ENCODE measurements around the gene KDM4C. TPM values are rescaled to one million over a fixed set of nuclear protein-coding genes. Genes with fewer than 3 reads are reported as not detected.
"Not testable (repeated sequence)": the region's sequence is repeated elsewhere in the genome, so short reads cannot be mapped to it uniquely, and the experiment has no call there.

The KDM4C gene
- total RNA-seq, 2 donors from 2014 or later: 12.8 to 31.5 TPM

GRCh38 chr9:7178729-7179128 lies 421.0 kb downstream of the KDM4C start:
- Mint-ChIP-seq H3K36me3 (ENCODE audit: low read depth) (peaks cover 23% of the 10 kb centered on the region), H3K4me1 (peaks cover 4% of the 10 kb centered on the region), H3K9me3 (peaks cover 20% of the 10 kb centered on the region), H3K27ac (no peak overlapping the region), H3K4me3 (no peak overlapping the region), H3K27me3 (ENCODE audit: insufficient read depth) (no peaks in the 10 kb centered on the region)
- H3K9ac ChIP-seq (ENCODE audit: extremely low read depth, low read length, poor library complexity, severe bottlenecking): no peak overlapping the region
- no peak for DNase-seq
- no peaks in the 10 kb centered on the region for H3K4me1 ChIP-seq (ENCODE audit: control insufficient read depth, insufficient read depth, low read length)
- 90 to 91% methylated on average over 3 to 7 of the region's 7 CpGs for WGBS, 2 experiments (ENCODE audit: insufficient coverage in 1 of 2, insufficient read length in 1 of 2)
- H3K36me3 ChIP-seq (ENCODE audit: control insufficient read depth, insufficient read depth, low read length): peaks cover 44% of the 10 kb centered on the region
- peaks cover 17% of the 10 kb centered on the region for H3K9me3 ChIP-seq (ENCODE audit: control insufficient read depth, low read length)
- H3K4me3 ChIP-seq (ENCODE audit: low read length): no peak overlapping the region
- TF ChIP-seq, protein P1, sequence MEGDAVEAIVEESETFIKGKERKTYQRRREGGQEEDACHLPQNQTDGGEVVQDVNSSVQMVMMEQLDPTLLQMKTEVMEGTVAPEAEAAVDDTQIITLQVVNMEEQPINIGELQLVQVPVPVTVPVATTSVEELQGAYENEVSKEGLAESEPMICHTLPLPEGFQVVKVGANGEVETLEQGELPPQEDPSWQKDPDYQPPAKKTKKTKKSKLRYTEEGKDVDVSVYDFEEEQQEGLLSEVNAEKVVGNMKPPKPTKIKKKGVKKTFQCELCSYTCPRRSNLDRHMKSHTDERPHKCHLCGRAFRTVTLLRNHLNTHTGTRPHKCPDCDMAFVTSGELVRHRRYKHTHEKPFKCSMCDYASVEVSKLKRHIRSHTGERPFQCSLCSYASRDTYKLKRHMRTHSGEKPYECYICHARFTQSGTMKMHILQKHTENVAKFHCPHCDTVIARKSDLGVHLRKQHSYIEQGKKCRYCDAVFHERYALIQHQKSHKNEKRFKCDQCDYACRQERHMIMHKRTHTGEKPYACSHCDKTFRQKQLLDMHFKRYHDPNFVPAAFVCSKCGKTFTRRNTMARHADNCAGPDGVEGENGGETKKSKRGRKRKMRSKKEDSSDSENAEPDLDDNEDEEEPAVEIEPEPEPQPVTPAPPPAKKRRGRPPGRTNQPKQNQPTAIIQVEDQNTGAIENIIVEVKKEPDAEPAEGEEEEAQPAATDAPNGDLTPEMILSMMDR (conservative IDR thresholded peaks at IDR 0.05): no peak
- H3K27ac ChIP-seq (ENCODE audit: low read depth, low read length): no peak overlapping the region
- H3K27me3 ChIP-seq (ENCODE audit: control insufficient read depth, insufficient read depth, low read length, poor library complexity, severe bottlenecking): no peaks in the 10 kb centered on the region

- peaks cover 17% of the 10 kb centered on the region for H3K9me3 ChIP-seq (ENCODE audit: control insufficient read depth, low read length)
Measured at GRCh38 chr9:7180247-7180646, 422.5 kb downstream of the KDM4C start.

DNA sequence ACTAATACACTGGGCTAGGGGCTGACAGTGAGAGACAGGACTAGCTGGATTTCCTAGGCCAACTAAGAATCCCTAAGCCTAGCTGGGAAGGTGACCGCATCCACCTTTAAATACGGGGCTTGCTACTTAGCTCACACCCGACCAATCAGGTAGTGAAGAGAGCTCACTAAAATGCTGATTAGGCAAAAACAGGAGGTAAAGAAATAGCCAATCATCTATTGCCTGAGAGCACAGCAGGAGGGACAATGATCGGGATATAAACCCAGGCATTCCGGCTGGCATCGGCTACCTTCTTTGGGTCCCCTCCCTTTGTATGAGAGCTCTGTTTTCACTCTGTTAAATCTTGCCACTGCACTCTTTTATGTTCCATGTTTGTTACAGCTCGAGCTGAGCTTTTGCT lies 425.4 kb downstream of the KDM4C start:
- WGBS, 2 experiments (ENCODE audit: insufficient coverage in 1 of 2, insufficient read length in 1 of 2): 94 to 95% methylated on average over 7 of the region's 7 CpGs
- not testable (repeated sequence) for H3K27me3 ChIP-seq (ENCODE audit: control insufficient read depth, insufficient read depth, low read length, poor library complexity, severe bottlenecking); H3K27me3 Mint-ChIP-seq (ENCODE audit: insufficient read depth); H3K4me3 ChIP-seq (ENCODE audit: low read length); H3K27ac ChIP-seq (ENCODE audit: low read depth, low read length); H3K27ac Mint-ChIP-seq; DNase-seq; H3K4me3 Mint-ChIP-seq; H3K4me1 ChIP-seq (ENCODE audit: control insufficient read depth, insufficient read depth, low read length); H3K9ac ChIP-seq (ENCODE audit: extremely low read depth, low read length, poor library complexity, severe bottlenecking)
- H3K36me3 ChIP-seq (ENCODE audit: control insufficient read depth, insufficient read depth, low read length): peaks cover 34% of the 10 kb centered on the region
- peaks cover 41% of the 10 kb centered on the region for H3K9me3 ChIP-seq (ENCODE audit: control insufficient read depth, low read length)
- H3K4me1 Mint-ChIP-seq: peaks cover 18% of the 10 kb centered on the region
- peaks cover 35% of the 10 kb centered on the region for H3K9me3 Mint-ChIP-seq
- H3K36me3 Mint-ChIP-seq (ENCODE audit: low read depth): peaks cover 34% of the 10 kb centered on the region

More at GRCh38 chr9:7180247-7180646, 422.5 kb downstream of the KDM4C start:
- Histone ChIP-seq H3K4me1 (ENCODE audit: control insufficient read depth, insufficient read depth, low read length) (no peaks in the 10 kb centered on the region), H3K4me3 (ENCODE audit: low read length) (no peak overlapping the region), H3K27ac (ENCODE audit: low read depth, low read length) (no peak overlapping the region), H3K36me3 (ENCODE audit: control insufficient read depth, insufficient read depth, low read length) (peaks cover 37% of the 10 kb centered on the region), H3K27me3 (ENCODE audit: control insufficient read depth, insufficient read depth, low read length, poor library complexity, severe bottlenecking) (no peaks in the 10 kb centered on the region), H3K9ac (ENCODE audit: extremely low read depth, low read length, poor library complexity, severe bottlenecking) (no peak overlapping the region)
- no peaks in the 10 kb centered on the region for H3K27me3 Mint-ChIP-seq (ENCODE audit: insufficient read depth)
- 88 to 90% methylated on average over 5 of the region's 5 CpGs for WGBS, 2 experiments (ENCODE audit: insufficient coverage in 1 of 2, insufficient read length in 1 of 2)
- TF ChIP-seq, protein P1 (conservative IDR thresholded peaks at IDR 0.05): no peak
- peaks cover 28% of the 10 kb centered on the region for H3K36me3 Mint-ChIP-seq (ENCODE audit: low read depth)
- H3K4me1 Mint-ChIP-seq: peaks cover 9% of the 10 kb centered on the region
- no peak overlapping the region for H3K4me3 Mint-ChIP-seq
- DNase-seq: no peak
- no peak overlapping the region for H3K27ac Mint-ChIP-seq
- peaks cover 20% of the 10 kb centered on the region for H3K9me3 Mint-ChIP-seq

- Mint-ChIP-seq H3K27ac (peak overlapping the region; percentile 87), H3K4me3 (no peak overlapping the region)
- no peaks in the 10 kb centered on the region for H3K4me1 ChIP-seq (ENCODE audit: control insufficient read depth, insufficient read depth, low read length)
Measured at GRCh38 chr9:7185612-7186011, 427.8 kb downstream of the KDM4C start.

More at GRCh38 chr9:7185612-7186011, 427.8 kb downstream of the KDM4C start:
- H3K9me3 ChIP-seq (ENCODE audit: control insufficient read depth, low read length): peaks cover 65% of the 10 kb centered on the region
- peaks cover 14% of the 10 kb centered on the region for H3K4me1 Mint-ChIP-seq
- H3K36me3 Mint-ChIP-seq (ENCODE audit: low read depth): peaks cover 25% of the 10 kb centered on the region
- H3K9me3 Mint-ChIP-seq: peaks cover 35% of the 10 kb centered on the region
- TF ChIP-seq, protein P1 (conservative IDR thresholded peaks at IDR 0.05): no peak
- no peaks in the 10 kb centered on the region for H3K27me3 Mint-ChIP-seq (ENCODE audit: insufficient read depth)
- H3K9ac ChIP-seq (ENCODE audit: extremely low read depth, low read length, poor library complexity, severe bottlenecking): no peak overlapping the region
- no peaks in the 10 kb centered on the region for H3K27me3 ChIP-seq (ENCODE audit: control insufficient read depth, insufficient read depth, low read length, poor library complexity, severe bottlenecking)
- H3K4me3 ChIP-seq (ENCODE audit: low read length): peak overlapping the region; percentile 68
- H3K27ac ChIP-seq (ENCODE audit: low read depth, low read length): no peak overlapping the region
- H3K36me3 ChIP-seq (ENCODE audit: control insufficient read depth, insufficient read depth, low read length): peaks cover 30% of the 10 kb centered on the region
- peak; percentile 91 for DNase-seq

Measured in endodermal cell (in vitro differentiated cells).